Left renal pelvis (tissue), 4 donors: Measurements from ENCODE around the gene KLHL28. TPM values are rescaled to one million over a fixed set of nuclear protein-coding genes. Genes with fewer than 3 reads are reported as not detected.
"Not testable (repeated sequence)": the region's sequence is repeated elsewhere in the genome, so short reads cannot be mapped to it uniquely, and the experiment has no call there.

ENCODE experiments used
- DNase-seq, 4 donors: peaks; one replicate each; pipeline ENCODE4 v3.0.0-alpha.2; 2013; ENCODE audit warnings: low read depth in 4 of 4, low spot score in 3 of 4
- polyA plus RNA-seq, 4 donors: library from polyadenylated mRNA; unstranded; fragments of 120-200 nt; gene quantifications; one replicate each; pipeline ENCODE4 v1.2.1, GENCODE V29; 2013; ENCODE audit not compliant: insufficient read length in 4 of 4

Gene KLHL28
- polyA plus RNA-seq, 4 donors, result 13.1 to 20.5 (median 14.9) TPM

GRCh38 chr14:44897845-44898151, 63.9 kb downstream of the KLHL28 start:
- no peak for DNase-seq

GRCh38 chr14:44897041-44897844, 64.5 kb downstream of the KLHL28 start:
- DNase-seq, result peak; percentile 84 to 91 (median 90)

GRCh38 chr14:44896275-44897040, 65.3 kb downstream of the KLHL28 start:
- DNase-seq, result no peak

GRCh38 chr14:44895716-44896115, 66.0 kb downstream of the KLHL28 start:
- DNase-seq, result no peak

GRCh38 chr14:44893535-44893934, 68.2 kb downstream of the KLHL28 start:
- no peak for DNase-seq

- DNase-seq, result not testable (repeated sequence)
These were observed 69.9 kb downstream of the KLHL28 start for GRCh38 chr14:44891726-44892372.

GRCh38 chr14:44889595-44890471, 71.9 kb downstream of the KLHL28 start:
- DNase-seq, result no peak

GRCh38 chr14:44887596-44887955, 74.2 kb downstream of the KLHL28 start:
- no peak for DNase-seq

- no peak for DNase-seq
These were observed 74.7 kb downstream of the KLHL28 start for GRCh38 chr14:44886860-44887595.

GRCh38 chr14:44880791-44881190, 81.0 kb downstream of the KLHL28 start:
- no peak for DNase-seq

Other genes starting within 250 kb of the KLHL28 start
- gene TOGARAM1, start 243 bp upstream of the KLHL28 start, polyA plus RNA-seq, result 10 to 100 TPM; 28.0 to 40.9 (median 34.4) TPM
- 10 to 100 TPM; 56.0 to 88.6 (median 75.1) TPM for gene PRPF39, start 122.2 kb upstream of the KLHL28 start, polyA plus RNA-seq
- 100 to 1,000 TPM in 3 of 4 donors, 10 to 100 TPM in 1; 86.4 to 153 (median 130) TPM for gene FKBP3, start 172.5 kb upstream of the KLHL28 start, polyA plus RNA-seq
- gene FANCM, start 174.0 kb upstream of the KLHL28 start, polyA plus RNA-seq, result 10 to 100 TPM; 10.8 to 14.7 (median 12.8) TPM